GM11168 (cell line): ENCODE measurements around the gene HJURP.

Source experiments
- in situ Hi-C: fragments of 300-500 bp; cut with MboI; formaldehyde crosslinking; loops from one replicate; pipeline ENCODE4 v1.12.0; 2022; ENCODE audit warnings: low sequenced_read_pairs; ENCODE audit not compliant: unreplicated experiment

Gene HJURP

DNA sequence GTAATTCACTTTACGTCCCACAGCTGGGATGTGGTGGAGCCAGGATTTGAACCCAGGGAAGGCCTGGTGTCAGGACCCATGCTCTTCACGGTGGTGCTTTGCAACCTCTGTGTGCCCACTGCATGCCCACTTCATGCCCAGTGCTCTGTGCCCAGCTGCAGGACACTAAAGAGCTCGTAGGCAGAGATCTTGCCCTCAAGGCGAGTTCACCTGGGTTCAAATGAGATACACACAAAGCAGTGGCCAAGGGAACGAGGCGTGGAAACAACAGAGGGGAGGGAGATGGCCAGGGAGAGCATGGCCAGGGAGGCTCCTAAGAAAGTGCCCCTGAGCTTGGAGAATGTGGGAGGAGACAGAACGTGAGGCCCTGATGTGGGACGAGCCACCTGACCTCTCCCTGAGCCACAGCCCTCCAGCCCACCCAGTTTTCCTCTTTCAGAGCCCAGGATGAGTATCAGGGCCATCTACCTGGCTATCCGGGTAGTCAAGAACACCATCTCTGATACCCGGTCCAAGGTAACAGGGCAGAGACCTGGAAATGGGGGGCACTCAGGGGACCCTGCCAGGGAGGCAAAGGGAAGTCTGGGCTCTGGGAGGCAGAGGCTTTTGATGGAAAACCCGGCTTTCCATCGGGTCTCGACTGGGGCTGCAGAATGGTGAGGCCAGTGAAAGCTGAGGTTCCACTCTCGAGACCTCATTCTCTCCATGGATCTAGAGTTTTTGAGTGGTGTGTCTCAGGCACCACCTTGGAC, 55.8 kb downstream of the HJURP start:
- in situ Hi-C loops: no loop called here

DNA sequence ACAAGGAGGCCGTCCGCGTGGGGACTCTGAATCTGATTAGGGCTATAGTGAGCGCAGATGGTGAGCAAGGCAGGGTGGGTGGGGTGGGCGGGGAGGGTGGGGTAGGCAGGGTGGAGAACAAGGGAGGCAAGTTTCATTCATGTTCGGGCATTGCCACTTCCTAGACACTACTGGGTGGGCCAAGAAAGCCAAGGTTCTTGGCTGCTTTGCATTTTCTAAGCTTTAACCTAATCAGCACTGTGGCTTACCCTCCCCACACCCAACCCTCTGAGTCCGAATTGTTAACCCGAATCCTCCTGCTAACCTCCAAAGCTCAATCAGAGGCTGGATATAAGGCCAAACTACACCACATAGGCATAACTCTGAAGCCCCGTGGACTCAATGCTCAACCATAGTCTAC, 58.1 kb downstream of the HJURP start:
- in situ Hi-C loops: no loop called here

DNA sequence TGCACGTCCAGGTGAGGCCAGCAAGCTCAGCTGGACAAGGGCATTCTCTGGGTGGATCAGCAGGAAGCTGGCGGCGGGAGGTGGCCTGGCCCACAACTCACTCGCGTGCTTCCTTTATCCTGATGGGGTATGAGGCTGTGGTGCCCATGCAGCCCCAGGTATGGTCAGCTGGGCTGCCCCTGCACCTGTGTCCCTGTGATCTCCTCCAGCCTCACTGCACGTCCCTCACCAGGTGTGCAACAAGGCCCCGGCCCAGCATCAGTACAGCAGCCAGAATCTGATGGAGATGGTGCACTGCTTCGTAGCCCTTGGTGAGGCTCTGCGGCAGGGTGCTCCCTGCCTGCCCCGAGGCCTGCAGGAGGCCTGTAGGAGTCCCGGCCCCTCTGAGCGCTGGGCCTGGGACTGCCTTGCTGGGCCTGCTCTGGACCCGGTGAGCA, 58.6 kb downstream of the HJURP start:
- in situ Hi-C loops: no loop called here

DNA sequence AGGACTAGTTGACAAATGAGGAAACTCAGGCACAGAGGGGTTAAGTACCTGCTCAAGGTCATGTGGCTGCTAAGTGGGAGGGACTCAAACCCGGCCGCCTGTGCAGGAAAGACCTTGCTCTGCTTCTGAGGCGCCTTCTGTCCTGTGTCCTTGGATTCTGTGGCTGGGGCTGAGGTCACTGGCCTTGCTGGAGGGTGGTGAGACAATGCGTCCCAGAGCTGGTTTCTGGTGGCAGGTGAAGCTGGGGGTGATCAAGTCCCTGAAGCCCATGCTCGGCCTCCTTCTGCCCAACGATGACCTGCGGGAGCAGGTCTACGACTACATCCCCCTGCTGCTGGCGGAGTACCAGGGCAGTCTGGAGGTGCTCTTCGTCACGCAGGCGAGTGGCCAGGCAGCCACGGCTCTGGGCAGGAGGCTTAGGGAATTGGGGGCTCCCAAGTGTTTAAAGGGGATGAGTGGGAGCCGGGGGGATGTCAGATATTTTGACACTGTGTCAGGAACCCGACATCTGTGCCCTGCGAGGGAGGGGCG, 60.1 kb downstream of the HJURP start:
- in situ Hi-C loops: no loop called here

DNA sequence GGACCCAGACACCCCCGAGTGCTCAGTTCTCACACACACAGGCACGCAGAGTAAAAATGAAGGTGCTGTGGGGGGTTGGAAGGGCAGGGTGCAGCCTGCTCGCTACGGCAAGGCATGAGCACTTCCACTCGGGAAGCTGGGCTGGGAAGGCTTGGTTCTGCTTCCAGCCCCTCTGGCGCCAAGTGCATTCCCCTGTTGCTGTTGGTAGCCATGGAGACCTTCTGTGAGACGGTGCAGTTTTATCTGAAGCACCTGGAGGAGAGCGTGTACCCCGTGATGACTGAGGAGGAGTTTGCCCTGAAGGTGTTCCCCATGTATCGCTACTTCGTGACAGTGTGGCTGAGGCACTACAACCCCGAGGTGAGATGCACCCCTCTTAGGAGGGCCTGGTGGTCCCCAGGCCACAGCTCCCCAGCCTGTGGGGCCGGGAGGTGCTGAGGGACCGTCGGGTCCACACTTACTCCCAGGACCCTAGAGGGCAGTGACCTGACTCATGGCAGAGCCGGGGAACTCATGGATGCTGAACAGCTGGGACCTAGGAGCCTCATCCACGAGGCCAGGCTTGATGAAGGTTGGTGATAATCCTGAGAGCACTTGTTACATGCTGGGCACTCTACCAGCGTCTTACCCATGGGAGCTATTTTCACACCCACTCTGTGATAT, 60.7 kb downstream of the HJURP start:
- in situ Hi-C loops: no loop called here

- in situ Hi-C loops: no loop called here
These were observed 61.6 kb downstream of the HJURP start for GRCh38 chr2:233792720-233793119.

DNA sequence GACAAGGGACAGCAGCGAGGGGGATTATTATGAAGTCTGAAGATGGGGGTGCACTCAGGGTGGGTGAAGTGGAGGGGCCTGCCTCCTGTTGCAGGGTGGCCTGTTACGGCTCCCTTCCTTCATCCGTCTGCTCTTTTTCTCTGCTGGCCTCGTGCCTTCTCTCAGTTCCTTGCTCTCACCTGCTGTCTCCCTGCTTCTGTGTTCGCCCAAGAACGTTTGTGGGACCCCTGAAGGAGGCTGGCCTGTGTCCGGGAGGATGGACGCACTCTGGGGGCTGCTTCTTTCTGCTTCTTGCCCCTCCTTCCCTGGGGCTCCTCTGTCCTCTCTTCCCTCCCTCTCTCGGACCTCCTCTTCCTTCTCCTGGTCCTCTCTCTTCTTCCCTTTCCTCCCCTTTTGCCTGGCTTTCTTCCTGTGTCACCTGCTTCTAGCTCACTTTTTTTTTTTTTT, 62.4 kb downstream of the HJURP start:
- in situ Hi-C loops: no loop called here

GRCh38 chr2:233791151-233791882, 63.0 kb downstream of the HJURP start:
- in situ Hi-C loops: no loop called here

- in situ Hi-C loops: no loop called here
These were observed 64.8 kb downstream of the HJURP start for GRCh38 chr2:233789554-233789953.
